Right kidney (tissue), 1 donor: ENCODE results near the gene MRTFA.
"Not testable (repeated sequence)": the region's sequence is repeated elsewhere in the genome, so short reads cannot be mapped to it uniquely, and the experiment has no call there.

ENCODE experiments used
- DNase-seq: peaks from one replicate; pipeline ENCODE4 v3.0.0-alpha.2; 2016

The MRTFA gene

DNA sequence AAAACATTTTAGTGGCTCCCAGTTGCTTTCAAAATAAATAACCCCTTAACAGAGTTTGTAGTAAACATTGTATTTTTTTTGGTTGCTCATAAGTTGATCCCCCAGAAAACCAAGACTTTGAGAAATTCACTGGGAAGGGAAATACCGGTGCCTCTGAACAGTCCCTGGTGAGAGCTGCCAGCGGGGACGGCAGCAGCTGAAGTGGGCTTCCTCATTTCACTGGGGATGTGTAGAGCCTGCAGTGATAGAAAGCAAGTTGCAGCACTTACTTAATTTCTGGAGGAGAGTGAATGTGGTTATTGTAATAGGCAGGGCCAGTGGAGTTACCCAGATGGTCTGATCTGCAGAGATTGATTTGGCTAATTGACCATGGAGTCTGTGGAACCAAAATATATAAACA is 24.2 kb upstream of the MRTFA start:
- no peak for DNase-seq

DNA sequence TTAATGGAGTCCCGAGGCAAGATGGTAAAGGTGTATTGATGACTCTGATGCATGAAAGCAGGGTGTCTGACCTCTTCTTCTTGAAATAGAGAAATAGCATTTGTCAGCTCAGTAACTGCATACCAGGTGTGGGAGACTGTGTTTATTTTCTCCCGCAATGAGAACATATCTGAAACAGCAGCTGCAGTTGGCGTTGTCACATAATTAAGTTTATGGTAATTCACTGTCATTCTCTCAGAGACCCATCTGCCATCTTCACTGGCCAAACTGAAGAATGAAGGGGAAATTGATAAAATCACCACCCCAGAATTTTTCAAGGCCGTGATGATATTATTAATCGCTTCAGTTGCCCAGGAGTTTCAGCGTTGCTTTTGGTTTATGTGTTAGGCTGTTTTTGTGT is 22.6 kb upstream of the MRTFA start:
- DNase-seq, result no peak

DNA sequence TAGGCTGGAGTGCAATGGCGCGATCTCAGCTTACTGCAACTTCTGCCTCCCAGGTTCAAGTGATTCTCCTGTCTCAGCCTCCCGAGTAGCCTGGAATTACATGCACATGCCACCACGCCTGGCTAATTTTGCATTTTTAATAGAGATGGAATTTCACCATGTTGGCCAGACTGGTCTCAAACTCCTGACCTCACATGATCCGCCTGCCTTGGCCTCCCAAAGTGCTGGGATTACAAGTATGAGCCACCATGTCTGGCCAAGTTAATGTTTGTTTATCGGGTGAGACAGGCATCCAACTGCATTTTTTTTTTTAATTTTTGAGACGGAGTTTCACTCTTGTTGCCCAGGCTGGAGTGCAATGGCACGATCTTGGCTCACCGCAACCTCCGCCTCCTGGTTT is 20.1 kb upstream of the MRTFA start:
- not testable (repeated sequence) for DNase-seq

DNA sequence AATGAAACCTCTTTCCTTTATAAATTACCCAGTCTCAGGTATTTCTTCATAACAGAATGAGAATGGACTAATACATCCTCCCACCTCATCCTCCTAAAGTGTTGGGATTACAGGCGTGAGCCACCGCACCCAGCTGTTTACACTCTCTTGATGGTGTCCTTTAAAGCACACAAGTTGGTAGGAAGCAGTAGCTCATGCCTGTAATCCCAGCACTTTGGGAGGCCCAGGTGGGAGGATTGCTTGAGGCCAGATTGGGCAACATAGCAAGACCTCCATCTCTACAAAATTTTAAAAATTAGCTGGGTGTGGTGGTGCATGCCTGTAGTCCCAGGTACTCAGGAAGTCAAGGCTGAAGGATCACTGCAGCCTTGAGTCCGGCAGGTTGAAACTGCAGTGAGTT is 19.4 kb upstream of the MRTFA start:
- DNase-seq, result not testable (repeated sequence)

DNA sequence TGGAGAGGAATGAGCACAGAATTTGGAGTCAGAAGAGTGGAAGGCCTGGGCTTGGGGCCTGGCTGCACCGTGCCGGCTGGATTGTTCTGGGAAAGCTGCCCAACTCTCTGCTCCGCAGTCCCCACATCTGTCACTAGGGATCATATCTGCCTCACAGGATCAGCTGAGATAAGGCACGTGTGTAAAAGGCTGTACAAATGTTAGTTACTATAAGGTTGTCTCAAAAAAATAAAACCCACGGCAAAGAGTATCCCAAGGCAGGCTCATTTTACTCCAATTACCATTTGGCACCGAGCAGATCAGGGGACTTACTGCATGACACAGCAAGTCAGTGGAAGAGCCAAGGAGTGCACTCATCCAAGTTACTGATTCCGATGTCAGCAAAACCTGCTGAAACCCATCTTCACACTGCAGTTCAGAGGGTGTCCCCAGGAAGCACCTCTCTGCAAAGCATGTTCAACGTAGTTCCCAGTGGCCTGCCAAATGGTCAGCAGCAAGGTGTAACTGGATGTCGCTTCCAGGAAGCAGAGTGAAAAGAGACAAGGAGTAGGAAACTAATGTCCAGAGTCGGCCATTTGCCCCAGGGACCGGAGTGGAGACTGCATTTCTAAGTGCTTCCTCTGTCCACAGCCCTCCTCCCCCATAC is 18.1 kb upstream of the MRTFA start:
- no peak for DNase-seq

DNA sequence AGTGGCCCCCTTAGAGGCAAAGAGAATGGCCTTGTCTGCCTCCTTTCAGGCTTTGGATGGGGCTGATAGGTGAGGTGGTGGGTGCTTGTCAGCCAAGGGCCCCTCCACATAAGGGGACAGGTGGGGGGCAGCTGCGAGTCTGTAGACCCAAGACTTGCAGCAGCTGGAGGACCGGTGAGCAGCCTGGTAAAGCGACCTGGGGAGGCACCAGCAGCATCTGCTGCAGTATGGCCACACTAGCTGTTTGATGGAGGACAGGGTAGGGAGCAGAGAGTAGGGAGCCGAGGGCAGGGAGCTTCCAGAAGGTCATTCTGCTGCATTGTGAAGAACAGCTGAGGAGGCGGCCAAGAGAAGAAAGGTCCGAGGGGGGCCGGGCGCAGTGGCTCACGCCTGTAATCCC is 16.8 kb upstream of the MRTFA start:
- DNase-seq, result no peak

DNA sequence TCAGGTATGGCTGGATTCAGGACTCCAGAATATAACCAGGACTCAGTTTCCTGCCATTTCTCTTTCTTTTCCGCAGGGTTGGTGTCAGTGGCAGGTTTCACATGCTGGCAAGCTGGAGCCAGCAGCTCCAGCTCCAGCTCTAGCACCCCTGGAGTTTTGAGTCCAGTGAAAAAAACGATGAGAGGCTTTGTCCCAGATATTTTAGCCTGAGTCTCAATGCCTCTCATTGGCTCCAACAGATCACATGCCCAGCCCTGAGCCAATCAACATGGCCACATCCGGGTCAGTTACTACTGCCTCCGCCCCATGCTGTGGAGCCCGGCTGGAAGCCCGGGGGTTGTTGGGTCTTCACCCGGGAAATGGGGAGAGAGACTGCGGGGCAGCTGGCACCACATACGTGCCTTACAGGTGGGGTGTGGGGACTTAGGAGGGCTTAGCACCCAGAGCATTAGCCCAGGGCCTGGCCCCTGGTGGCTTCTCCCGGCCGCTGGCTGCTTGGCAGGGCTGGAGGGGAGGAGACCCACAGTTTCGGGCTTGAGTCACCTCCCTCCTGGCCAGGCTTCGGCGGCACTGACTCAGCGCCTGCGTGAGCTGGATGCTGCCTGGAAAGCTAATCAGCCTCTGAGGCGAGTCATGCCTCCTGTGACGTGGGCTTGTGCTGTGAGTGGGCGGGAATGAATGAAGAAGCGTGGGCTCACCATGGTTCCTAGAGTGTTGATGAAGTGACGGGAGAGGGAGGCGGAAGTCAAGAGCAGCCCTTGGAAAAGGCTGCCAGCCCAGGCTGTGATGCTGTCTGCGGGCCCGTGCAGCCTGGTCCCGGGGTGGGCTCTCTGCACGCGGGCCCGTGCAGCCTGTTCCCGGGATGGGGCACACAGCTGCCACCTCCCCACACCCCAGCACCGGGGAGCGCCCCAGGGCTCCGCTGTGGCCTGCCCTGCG is 15.3 kb upstream of the MRTFA start:
- peak; percentile 75 for DNase-seq

DNA sequence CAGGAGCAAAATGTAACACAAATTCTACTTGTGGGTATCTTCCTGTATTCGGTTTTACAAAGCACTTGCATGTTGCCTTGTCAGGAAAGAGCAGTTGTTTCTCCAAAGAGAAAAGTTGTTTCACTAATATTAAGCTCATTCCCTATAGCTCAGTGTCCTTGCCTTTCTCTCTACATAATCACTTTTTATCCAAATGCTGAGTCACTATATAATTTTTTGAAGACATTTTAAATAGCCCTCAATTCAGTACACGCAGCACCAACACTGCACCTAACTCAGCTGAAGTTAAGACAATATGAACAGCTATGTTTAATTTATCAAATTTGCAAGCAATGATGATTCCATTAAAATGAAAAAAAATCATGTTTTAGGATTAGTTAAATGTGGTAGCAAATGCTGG is 14.5 kb upstream of the MRTFA start:
- no peak for DNase-seq

DNA sequence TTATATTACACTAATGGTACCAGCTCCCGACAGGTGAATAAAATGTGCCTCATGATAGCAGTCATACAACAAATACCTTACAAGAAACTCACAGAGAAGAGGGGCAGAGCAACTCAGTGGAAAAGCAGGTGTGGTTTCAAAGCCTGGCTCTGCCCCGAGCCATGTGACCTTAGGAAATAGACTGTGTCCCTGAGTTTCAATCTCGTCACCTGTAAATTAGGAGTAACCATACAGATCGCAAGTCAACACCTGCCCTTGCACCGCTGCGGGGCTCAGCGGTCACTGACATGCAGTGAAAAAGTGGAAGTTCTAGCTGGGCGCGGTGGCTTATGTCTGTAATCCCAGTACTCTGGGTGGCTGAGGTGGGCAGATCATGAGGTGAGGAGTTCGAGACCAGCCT is 11.9 kb upstream of the MRTFA start:
- DNase-seq, result no peak

DNA sequence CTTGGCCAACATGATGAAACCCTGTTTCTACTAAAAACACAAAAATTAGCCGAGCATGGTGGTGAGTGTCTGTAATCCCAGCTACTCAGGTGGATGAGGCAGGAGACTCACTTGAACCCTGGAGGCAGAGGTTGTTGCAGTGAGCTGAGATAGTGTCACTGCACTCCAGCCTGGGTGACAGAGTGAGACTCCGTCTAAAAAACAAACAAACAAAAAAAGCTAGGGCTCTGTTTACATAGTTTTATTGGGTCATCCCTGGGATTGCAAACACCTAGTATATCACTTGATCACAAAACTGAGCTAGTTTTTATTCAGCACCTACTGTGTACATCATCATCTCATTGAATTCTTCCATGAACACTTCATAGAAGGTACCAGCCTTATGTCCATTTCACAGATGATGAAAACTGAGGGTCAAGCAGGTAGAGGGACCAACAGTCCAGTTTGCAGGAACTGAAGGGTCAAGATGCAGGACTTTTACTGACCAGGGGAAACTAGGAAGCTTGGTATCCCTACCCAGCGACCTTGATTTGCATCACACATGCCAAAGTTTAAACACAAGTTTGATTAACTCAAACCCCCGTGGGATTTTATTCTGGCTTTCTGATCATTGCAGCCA is 9.2 kb upstream of the MRTFA start:
- DNase-seq, result no peak

DNA sequence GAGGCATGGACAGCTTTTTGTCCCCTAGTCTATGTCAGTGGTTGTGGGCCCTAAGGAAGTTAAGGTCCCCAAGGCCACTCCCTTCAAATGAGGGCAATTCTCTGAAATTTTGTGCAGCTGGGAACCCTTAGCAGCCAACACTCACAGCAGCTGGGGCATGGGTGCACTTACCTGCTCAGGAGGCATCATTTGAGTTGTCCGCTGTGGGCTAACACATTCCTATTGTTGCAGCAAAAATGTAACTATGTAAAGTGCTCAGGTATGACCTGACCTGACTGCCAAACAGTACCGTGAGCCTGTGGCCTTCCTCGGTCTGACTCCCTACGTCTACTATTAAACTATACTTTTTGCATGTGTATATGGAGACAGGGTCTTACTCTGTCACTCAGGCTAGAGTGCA is 5.8 kb upstream of the MRTFA start:
- no peak for DNase-seq

DNA sequence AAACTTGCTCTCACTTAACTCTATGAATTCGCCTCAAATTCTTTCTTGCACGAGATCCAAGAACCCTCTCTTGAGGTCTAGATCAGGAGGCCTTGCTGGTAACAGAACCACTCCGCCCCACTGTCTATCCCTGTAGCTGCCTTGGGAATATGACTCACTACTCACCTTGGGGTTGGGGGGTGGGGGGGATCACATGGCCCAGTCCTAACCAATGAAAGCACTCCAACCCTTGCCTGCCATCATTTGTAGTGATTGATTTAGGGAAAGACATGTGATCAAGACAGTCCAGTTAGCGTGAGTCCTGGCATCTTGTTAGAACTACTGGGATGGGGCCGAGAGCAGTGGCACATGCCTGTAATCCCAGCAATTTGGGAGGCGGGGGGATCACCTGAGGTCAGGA is 4.8 kb upstream of the MRTFA start:
- no peak for DNase-seq

DNA sequence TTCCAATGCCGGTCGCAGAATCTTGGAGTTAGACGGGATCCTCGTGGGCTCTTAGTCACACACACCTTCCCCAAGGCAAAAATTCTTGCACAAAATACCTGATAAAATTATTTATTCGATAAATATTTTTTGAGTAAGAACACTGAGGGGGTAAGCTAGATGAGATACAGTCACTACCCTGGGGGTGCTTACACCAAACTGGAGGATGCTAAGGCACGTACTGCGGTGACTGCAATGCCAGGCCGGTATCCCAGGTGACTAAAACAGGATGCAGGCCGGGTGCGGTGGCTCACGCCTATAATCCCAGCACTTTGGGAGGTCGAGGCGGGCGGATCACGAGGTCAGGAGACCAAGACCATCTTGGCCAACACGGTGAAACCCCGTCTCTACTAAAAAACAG is 1.7 kb upstream of the MRTFA start:
- DNase-seq, result no peak

DNA sequence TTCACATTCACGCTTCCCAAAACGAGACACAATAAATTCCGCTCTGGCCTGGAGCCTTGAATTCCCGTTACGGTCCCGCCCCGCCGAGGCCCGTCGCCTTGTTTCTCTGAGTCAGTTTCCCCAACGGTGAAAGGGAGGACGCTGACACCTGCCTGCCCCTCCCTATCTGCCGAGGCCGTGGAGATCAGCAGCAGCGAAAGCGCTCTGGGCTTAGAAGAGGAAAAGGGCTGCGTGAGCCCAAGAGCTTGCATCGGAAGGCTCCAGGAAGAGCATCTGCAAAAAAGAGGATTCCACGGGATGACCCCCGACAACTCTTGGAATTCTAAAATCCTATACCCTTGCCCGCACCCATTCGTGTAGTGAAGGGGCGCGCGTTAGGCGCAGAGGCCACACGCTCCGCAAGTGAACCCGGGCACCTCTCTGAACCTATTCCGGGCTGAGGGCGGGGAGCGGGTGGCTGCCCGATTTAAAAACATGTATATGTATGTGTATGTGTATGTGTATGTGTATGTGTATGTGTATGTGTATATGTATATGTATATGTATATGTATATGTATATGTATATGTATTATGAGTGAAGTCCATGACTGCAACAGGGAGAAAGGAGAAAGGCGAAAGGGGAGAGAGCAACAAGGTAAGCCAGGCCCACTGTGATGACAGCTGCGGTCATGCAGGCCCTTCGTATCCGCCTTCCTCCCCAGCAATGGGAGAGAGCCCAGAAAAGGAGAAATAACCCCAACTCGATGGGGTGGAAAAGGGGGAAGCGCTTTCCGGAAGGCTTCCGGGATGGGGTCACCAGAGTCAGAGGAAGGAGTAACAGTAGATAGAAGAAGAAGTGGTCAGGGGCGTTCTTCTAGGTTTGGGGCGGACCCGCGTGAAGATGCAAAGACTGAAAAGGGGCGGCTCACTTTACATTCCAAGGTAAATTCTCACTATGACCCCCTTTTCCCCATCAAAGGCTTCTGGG is 948 bp upstream of the MRTFA start:
- DNase-seq, result no peak

DNA sequence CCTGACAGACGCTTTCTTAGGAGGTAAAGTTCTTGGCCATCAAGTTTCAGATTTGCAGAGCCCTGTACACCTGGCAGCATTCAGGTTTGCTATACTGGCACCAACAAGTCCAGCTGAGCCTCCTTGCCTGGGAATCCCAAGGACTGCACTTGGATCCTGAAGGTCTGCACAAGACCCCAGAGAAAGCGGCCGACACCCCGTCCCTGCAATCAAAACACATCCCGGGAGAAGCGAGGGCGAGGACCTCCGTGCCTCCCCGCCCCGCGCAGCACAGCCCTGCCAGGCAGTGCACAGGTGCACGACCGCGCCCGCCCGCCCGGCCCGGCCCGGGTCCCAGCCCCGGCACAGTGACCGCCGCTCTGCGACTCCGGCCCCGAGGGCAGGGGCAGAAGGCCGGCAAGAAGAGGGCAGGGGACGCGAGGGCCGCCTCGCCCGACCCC is 559 bp downstream of the MRTFA start:
- no peak for DNase-seq

DNA sequence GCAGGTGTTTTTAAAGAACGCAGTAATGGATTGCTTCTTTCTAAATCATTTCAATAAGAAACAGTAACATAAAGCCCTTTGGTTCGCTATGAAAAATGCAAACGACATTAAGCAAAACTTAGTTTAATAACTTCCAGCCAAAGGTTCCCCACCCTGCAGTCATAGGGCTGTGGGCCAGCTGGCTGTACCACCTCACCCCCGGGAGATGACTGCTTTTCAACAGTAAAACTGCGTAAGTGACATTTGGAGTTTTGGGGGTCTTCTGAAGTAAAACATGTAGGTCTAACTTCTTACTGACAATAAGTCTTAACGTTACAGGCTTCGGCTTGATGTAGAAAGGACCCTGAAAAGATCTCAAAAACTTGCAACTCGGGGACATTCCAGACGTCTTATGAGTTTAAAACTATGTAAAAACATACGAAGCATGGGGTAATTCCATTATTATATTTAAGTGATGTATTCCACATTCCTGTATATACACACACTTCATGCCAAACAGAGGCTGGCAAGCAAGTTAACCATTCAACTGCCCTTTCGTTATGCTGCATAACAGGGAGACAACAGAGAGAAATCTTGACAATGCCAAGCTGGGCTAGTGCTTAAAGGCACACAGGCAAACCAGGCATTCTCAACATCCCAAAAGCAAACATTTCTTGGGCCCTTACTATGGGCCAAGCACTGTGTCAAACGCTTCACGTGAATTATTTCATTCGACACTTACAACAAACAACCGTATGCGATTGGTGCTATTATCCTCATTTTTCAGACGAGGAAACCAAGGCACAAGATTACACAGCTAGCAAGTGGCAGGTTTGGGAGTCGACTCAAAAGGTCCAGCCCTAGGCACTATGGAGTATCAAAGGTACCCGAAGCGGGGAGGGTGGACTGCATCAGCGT is 1.2 kb downstream of the MRTFA start:
- DNase-seq, result no peak

DNA sequence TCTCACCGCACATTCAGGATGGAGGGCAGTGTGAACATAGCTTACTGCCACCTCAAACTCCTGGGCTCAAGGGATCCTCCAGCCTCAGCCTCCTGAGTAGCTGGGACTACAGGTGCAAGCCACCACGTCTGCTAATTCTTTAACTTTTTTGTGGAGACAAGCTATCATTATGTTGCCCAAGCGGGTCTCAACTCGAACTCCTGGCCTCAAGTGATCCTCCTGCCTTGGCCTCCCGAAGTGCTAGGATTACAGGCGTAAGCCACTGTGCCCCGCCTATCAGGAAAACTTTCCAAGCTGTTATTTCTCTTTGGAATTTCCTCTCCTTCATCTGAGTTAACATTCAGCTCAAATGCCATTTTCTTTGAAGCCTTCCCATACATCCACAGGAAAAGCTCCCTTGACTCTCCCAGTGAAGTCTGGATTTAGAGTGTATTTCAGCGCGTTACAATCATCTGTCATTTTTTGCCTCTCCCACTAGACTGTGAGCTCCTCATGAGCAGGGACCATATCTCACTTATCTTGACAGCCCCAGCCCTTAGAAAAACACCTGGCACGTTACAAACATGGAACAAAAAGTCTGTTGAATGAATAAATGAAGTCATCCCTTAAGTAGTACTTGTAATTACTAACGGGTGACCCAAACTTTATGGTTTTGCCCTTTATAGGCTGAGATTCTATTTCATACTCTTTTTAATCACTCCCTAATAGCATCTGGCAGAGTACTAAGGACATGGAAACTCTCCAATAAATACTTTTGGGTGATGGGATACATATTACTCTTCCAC is 2.2 kb downstream of the MRTFA start:
- no peak for DNase-seq

DNA sequence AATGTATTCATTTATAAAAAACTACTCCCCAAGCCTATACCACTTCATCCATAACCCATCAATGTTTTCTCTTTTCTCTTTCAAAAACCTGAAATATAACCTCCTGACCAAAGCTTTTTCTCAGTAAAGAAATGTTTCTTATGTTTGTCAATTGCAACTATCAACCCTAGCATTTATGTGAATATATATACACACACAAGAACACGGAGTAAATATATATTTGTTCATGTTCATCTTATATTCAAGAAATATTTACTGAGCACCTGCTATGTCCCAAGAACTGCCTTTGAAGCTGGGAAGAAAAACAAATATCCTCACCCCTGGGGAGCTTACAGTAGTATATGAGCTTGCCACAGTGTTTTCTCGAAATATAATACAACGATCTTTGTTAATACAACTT is 3.5 kb downstream of the MRTFA start:
- no peak for DNase-seq

DNA sequence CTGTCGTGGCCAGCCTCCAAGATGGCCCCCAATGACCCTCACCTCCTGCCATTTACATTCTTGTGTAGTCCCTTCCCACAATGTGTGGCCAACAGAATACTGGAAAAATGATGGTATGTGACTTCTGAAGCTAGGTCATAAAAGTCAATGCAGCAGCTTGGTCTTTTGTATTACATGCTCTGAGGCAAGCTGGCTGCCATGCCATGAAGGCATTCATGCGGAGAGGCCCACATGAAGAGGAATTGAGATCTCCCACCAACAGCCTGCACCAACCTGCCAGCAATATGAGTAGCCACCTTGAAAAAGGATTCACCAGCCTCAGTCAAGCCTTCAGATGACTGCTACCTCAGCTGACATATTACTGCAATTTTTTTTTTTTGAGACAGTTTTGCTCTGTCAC is 4.6 kb downstream of the MRTFA start:
- no peak for DNase-seq

DNA sequence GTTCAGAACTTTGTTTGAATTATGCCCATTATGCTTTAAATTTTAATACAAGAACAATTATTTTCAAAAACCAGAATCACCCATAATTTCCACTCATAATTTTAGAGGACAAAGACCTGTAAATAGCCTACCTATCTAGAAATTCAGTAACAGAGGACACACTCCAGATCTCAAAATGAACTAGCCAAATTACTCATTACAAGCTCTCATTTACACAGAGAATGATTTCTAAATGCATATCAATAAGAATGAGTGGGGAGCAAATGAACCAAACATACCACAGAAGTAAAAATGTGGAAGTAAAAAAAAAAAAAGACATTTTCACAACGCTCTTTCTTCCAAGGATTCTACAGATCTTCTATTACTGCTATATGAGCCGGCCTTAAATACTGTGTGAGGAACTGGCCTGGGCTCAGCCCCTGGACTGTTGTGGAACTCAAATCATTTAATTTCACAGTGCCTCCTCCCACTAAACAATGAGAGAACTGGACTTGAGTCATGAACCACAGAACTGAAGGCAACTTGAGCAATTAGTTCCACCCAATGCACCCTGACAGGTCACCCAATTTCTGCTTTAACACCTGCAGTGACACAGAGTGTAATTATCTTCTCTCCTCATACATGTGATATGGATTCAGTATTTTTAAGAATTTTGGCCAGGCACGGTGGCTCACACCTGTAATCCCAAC is 8.0 kb downstream of the MRTFA start:
- DNase-seq, result no peak
